Hepatocyte (in vitro differentiated cells): Measurements from ENCODE around the gene MYZAP.

Experiments
- EZH2 ChIP-seq: fragments of 200-600 bp; sonication (generic); IDR thresholded peaks from 2 replicates; pipeline ENCODE4 v1.6.1; 2016; ENCODE audit warnings: antibody characterized with exemption, mild to moderate bottlenecking, borderline replicate concordance
- EZH2phosphoT487 ChIP-seq: fragments of 200-600 bp; sonication (generic); IDR thresholded peaks from one replicate; pipeline ENCODE4 v1.6.1; 2018; ENCODE audit warnings: antibody characterized with exemption, mild to moderate bottlenecking, low read depth, moderate library complexity; ENCODE audit not compliant: unreplicated experiment, severe bottlenecking
- TF ChIP-seq, protein P1 (sequence below): fragments of 200-600 bp; sonication (generic); IDR thresholded peaks from 2 replicates; pipeline ENCODE4 v1.5.1; 2016; ENCODE audit warnings: antibody characterized with exemption, mild to moderate bottlenecking; ENCODE audit not compliant: poor library complexity

DNA sequence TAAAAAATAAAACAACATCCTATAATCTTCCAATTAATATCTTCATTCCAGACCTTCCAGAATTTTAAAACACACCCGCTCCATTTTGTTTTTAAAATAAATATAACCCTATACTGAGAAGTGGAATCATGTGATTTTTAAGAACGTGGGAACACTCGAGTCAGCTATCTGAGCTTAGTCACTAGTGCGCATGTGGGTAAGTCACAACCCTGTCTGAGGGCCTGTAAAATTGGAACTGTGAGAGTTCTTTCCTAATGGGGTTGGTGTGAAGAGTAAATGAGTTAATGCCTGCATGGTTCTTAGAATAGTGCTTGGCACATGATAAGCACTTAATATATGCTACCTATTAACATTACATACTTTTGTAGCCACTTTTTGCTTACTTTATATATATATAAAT, 95.0 kb downstream of the MYZAP start:
- no peak for TF ChIP-seq EZH2
- TF ChIP-seq, protein P1, sequence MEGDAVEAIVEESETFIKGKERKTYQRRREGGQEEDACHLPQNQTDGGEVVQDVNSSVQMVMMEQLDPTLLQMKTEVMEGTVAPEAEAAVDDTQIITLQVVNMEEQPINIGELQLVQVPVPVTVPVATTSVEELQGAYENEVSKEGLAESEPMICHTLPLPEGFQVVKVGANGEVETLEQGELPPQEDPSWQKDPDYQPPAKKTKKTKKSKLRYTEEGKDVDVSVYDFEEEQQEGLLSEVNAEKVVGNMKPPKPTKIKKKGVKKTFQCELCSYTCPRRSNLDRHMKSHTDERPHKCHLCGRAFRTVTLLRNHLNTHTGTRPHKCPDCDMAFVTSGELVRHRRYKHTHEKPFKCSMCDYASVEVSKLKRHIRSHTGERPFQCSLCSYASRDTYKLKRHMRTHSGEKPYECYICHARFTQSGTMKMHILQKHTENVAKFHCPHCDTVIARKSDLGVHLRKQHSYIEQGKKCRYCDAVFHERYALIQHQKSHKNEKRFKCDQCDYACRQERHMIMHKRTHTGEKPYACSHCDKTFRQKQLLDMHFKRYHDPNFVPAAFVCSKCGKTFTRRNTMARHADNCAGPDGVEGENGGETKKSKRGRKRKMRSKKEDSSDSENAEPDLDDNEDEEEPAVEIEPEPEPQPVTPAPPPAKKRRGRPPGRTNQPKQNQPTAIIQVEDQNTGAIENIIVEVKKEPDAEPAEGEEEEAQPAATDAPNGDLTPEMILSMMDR = no peak
- TF ChIP-seq EZH2phosphoT487 = no peak
